ENCODE data around the gene DDX59. TPM values are rescaled to one million over a fixed set of nuclear protein-coding genes. Genes with fewer than 3 reads are reported as not detected.

The DDX59 gene
- total and polyA plus RNA-seq, 9 of the 15 experiments (the other 6 are each of a cell fraction or from before 2014, with no cell fraction given): 8.3 to 30.4 (median 19.8) TPM

- TF ChIP-seq MLLT1 (IDR thresholded peaks at IDR 0.05) (peak in 1 of 2 experiments; percentile 68; a peak in 2 of 4 replicates), DPF2 (IDR thresholded peaks at IDR 0.05) (peak; percentile 22), ZZZ3 (IDR thresholded peaks at IDR 0.05) (no peak), BRF2 (IDR thresholded peaks at IDR 0.05; ENCODE audit: borderline replicate concordance, insufficient read depth, insufficient read length) (no peak), SP1 (CRISPR knock-in tag; IDR thresholded peaks at IDR 0.05) (no peak), POLR3G (IDR thresholded peaks at IDR 0.05; ENCODE audit: extremely low read depth, insufficient read length, insufficient replicate concordance) (no peak), MAZ (CRISPR knock-in tag; conservative IDR thresholded peaks at IDR 0.05 in 1 of 2, IDR thresholded peaks at IDR 0.05 in 1 of 2) (0 out of 4 replicates have a peak, but pooled peaks of 1 of the 2 experiments have one; percentile 14), LEF1 (IDR thresholded peaks at IDR 0.05) (peak; percentile 27; the same call in 1 of the 2 replicates), L3MBTL2 (IDR thresholded peaks at IDR 0.05) (peak; percentile 48), ARHGAP35 (IDR thresholded peaks at IDR 0.05; ENCODE audit: partially characterized antibody) (no peak), ATF2 (CRISPR knock-in tag; IDR thresholded peaks at IDR 0.05) (no peak), ELF2 (CRISPR knock-in tag; IDR thresholded peaks at IDR 0.05) (peak; percentile 5; the same call in 1 of the 2 replicates), MEF2D (tag; conservative IDR thresholded peaks at IDR 0.05; ENCODE audit: low read depth) (no peak), ZNF444 (CRISPR knock-in tag; IDR thresholded peaks at IDR 0.05) (no peak)
Observed at GRCh38 chr1:200671235-200671786, 1.6 kb upstream of the DDX59 start (continued).

All from K562 (cell line).